K562 (cell line): ENCODE measurements around the gene MSI1.

ENCODE experiments used
- ARHGAP35 ChIP-seq: fragments of 450-650 bp; IDR thresholded peaks from 2 replicates; pipeline ENCODE4 v1.6.1; 2018; ENCODE audit not compliant: partially characterized antibody
- CREB3L1 ChIP-seq: fragments of 450-650 bp; IDR thresholded peaks from 2 replicates; pipeline ENCODE4 v1.6.1; 2014; ENCODE audit warnings: low read depth, mild to moderate bottlenecking, moderate library complexity, borderline replicate concordance
- CTCF ChIP-seq, 3 experiments: IDR thresholded peaks in 2 of 3; conservative IDR thresholded peaks in 1 of 3; 2 replicates each; pipeline ENCODE4 v1.5.1; 2011 to 2012; ENCODE audit warnings: low read length in 3 of 3, mild to moderate bottlenecking in 3 of 3, control low read depth in 2 of 3, improper control_type of control experiment in 1 of 3, inconsistent platforms in 1 of 3, low read depth in 1 of 3, mixed read lengths in 1 of 3, moderate library complexity in 1 of 3; ENCODE audit not compliant: insufficient read depth in 2 of 3
- ELF4 ChIP-seq: fragments of 450-650 bp; formaldehyde crosslinking; IDR thresholded peaks from 2 replicates; pipeline ENCODE4 v1.4.0; 2022; ENCODE audit warnings: missing genetic modification characterization
- MAFF ChIP-seq: IDR thresholded peaks from 2 replicates; pipeline ENCODE4 v1.6.1; 2012; ENCODE audit warnings: low read length, improper control_type of control experiment
- RAD21 ChIP-seq, 2 experiments: fragments of 250-450 bp in 1 of 2; fragments of 450-650 bp in 1 of 2; sonication (Bioruptor Pico) in 1 of 2; formaldehyde crosslinking in 1 of 2; IDR thresholded peaks in 1 of 2; conservative IDR thresholded peaks in 1 of 2; 2 replicates each; pipeline versions ENCODE4 v1.4.0 to v1.8.0; 2020 to 2022; ENCODE audit warnings: mild to moderate bottlenecking in 2 of 2, moderate library complexity in 1 of 2
- RBBP5 ChIP-seq: fragments of 200-600 bp; sonication (generic); IDR thresholded peaks from 2 replicates; pipeline ENCODE4 v1.6.1; 2012; ENCODE audit warnings: borderline replicate concordance, mild to moderate bottlenecking, low read length, control low read depth, inconsistent platforms; ENCODE audit not compliant: insufficient read depth, poor library complexity, severe bottlenecking

GRCh38 chr12:120399531-120399930 is 30.6 kb upstream of the MSI1 start:
- no peak for TF ChIP-seq CTCF (IDR thresholded peaks at IDR 0.05 in 2 of 3, conservative IDR thresholded peaks at IDR 0.05 in 1 of 3; ENCODE audit: insufficient read depth in 2 of 3, low read depth in 1 of 3, low read length in 3 of 3)
- TF ChIP-seq ELF4 (CRISPR knock-in tag): no peak
- no peak for TF ChIP-seq RAD21 (CRISPR knock-in tag; conservative IDR thresholded peaks at IDR 0.05 in 1 of 2, IDR thresholded peaks at IDR 0.05 in 1 of 2)
- TF ChIP-seq RBBP5: no peak
- no peak for TF ChIP-seq ARHGAP35
- no peak for TF ChIP-seq CREB3L1
- TF ChIP-seq MAFF: no peak
